Inflammatory macrophage (primary cell): ENCODE results near the gene QRICH1.

Experiments used
- DNase-seq, 2 donors: peaks; one replicate each; pipeline ENCODE4 v3.0.0-alpha.2; 2020 to 2022

Gene QRICH1

DNA sequence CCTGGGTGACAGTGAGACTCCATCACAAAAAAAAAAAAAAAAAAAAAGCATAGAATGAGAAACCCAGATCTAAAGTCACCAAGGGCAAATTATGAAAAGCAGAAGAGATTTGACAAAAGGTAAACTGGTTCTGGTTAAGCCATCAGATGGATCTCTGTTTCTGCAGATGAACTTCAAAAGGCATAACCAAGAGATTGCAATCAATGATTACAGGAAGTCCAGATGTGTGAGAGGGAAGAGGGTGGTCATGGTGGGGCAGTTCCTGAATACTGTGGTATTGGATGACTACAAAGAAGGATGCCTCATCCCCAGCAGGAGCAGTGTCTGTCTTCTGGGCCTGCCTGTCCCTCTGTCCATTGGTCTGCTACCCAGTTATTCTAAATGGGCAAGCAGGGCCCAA, 100.0 kb downstream of the QRICH1 start:
- peak in 1 of 2 donors; percentile 10 for DNase-seq

DNA sequence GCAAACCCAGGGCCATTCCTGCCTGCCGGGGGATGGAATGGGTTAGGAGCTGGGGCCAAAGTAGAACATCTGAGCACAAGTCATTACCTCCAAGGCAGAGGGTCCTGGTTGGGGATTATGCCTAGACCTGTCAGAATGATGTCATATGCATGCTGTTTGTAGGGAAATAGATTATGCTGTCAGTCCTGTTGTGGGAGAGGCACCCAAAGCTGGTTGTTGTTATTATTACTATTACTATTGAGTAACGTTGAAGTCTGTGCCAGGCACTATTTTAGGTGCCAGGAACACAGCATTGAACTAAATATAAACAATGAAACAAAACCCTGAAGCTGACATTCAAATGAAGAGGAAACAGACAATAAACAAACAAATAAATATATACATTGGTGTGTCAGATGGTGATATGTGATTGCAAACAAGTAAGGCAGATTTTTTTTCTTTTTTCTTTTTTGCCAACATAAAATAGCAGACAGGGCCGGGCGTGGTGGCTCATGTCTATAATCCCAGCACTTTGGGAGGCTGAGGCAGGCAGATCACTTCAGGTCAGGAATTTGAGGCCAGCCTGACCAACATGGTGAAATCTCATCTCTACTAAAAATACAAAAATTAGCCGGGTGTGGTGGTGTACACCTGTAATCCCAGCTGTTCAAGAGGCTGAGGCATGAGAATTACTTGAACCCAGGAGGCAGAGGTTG, 101.9 kb downstream of the QRICH1 start:
- no peak for DNase-seq

DNA sequence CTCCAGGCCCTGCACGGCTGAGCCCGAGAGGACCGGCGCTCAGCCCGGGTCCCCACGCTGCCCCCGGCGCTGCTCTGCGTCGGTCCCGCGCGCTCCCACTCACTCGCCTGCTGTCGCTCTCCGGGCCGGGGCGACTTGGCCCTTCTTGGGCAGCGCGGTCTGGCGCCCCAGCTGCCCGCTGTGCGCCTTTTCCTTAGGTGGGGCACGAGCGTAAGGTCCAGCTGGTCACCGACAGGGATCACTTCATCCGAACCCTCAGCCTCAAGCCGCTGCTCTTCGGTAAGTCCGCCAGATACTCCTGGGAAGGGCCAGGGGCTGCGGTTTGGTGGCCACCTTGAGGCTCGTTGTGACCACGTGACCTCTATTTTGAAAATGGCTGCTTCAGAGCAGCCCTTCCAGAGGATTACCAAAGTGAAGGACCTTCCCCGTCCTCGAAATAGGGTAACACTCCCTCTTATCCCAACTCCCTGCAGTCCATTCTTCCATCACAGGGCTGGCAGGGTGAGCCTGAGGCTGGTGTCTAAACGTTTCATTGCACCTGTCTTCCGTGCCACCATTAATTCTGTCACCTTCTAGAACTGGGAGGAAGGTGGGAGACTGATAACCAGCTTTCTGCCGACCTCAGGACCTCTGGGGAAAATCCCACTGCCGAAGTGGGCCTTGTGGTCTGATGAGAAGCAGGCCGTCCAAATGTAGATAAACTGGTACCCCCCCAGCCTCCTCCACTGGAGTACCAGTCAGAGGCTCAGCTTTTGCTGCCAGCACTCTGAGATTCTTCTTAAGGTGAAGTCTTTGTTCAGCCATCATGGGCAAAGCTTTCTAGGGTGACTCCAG, 103.0 kb downstream of the QRICH1 start:
- DNase-seq, result peak; percentile 7 to 12

DNA sequence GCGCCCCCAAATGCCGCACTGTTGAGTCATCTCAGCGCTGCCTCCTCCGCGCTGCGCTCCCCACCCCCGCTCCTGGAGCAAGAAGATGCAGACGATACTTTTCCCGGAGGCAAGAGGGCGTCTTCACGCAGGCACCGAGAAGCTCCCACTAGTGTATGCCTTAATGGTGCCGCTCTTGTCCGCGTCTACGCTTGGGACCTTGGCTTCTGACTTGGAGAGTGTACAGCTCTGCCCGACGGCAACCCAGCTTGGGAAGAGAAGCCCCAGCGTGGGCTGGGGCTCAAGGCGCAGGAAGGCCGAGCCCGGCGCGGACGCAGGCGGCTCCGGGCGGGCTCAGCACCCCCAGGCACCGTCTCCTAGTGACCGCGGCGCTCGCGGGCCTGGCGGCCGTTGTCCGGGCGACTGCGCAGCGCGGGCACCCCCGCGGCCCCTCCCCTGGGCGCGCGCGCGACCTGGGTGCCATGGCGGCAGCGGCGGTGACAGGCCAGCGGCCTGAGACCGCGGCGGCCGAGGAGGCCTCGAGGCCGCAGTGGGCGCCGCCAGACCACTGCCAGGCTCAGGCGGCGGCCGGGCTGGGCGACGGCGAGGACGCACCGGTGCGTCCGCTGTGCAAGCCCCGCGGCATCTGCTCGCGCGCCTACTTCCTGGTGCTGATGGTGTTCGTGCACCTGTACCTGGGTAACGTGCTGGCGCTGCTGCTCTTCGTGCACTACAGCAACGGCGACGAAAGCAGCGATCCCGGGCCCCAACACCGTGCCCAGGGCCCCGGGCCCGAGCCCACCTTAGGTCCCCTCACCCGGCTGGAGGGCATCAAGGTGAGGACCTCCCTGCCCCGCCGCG, 103.9 kb downstream of the QRICH1 start, which contains the start of gene P4HTM:
TSS of gene P4HTM (plus strand) at position 446 of the 840 bp plus-strand sequence. CDS start at position 462, 16 bp downstream.
- peak; percentile 69 to 86 for DNase-seq

DNA sequence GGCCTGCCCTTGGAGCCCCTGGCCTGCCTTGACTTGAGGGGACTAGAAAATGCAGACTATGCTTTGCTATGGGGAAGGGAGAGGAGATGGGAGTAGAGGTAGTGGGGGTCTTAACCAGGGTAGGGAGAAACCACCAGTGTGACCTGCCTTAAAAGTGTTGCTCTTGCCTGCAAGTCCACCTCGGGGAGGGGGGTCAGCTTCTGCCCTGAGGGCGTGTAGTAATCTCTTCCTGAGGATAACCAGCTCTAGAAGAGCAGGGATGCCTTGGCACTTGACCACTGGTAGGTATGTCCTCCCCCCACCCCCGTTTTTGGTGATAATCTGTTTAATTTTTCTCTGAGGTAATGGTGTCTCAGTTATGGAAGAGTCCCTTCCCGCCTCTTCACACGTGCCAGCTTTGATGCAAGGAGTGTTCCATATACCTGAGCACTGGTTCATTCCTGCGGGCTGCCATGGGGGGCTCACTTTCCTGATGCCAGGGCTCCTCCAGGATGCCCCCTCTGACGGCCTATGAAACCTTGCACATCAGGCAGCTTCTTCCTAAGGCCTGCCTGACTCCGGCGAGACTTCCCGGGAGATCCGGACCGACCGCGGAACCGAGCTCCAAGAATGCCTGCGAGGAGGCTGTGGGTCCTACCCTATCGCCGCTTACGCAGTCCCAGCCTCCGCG, 104.6 kb downstream of the QRICH1 start:
- no peak for DNase-seq

DNA sequence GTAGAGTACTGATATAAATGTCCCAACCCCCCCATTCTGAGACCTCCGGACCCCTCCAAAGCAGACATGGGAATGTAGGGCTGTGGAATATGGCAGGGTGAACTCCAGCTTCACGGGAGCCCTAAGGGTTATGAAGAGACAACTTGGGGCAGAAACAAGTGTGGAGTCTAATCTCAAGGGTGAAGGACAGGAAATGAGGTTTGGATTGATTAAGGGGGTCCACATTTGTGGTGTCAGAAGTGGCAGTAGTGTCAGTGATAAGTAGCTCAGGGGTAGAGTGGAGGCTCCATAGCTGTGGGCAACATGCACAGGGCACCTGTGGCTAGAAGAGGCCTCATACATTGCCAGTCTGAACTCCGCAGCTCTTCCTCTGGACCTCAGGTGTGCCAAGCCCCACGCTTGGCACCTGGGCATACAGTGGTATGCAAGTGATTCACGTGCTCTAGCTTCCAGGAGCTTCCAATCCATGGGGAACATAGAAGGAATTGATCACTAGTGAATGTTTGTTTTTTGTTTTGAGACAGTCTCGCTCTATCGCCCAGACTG, 108.0 kb downstream of the QRICH1 start:
- no peak for DNase-seq

DNA sequence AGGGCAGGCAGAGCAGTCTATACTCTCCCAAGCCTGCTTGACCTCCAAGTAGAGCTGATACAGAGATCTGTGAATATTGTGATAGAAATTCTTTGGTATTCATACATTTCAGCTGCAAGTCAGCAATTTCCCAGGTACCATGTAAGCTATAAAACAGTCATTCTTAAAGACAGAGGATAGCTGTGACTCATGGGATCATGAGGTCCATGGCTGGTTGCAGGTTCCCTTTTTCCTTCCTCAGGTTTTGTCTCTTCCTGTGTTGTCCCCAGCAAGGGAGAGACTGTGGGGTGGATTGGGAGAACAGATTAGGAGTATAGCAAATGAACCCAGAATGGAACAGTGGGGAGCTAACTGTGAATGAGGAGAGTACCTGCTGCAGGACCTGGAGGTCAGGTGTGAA, 109.2 kb downstream of the QRICH1 start:
- peak; percentile 68 to 80 for DNase-seq

DNA sequence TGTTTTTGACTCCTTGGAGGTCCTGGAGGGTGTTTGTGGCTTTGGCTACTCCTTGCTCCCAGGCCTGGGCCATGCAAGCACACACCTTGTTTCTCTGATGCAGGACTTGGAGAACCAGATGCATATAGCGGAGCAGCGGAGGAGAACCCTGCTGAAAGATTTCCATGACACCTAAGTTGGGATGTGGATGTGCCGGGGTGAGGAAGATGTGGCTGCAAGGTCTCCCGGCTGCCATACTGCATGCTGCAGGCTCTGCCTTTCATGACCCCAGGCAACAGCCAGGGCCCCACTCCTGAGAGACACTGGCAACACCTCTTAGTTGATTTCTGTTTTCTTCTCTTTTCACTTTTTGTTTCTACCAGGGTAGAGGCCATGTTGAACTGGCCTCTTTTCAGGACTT, 110.8 kb downstream of the QRICH1 start:
- DNase-seq, result no peak

DNA sequence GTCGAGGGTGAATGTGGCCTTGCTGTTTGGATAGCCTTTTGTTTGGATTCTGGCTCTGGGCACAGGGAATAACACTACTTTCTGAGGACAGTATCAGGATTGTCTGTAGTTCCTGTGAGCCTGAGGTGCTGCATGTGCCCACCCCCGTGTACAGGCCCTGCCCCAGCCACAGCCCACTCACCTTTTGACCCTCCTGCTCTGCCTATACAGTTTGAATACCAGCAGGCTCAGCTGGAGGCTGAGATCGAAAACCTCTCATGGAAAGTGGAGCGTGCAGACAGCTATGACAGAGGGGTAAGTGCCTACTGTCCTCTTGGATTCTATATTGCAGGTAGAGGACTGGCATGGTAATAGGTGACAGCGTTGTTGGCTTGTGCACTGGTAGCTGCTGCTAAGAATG, 111.2 kb downstream of the QRICH1 start:
- no peak for DNase-seq

DNA sequence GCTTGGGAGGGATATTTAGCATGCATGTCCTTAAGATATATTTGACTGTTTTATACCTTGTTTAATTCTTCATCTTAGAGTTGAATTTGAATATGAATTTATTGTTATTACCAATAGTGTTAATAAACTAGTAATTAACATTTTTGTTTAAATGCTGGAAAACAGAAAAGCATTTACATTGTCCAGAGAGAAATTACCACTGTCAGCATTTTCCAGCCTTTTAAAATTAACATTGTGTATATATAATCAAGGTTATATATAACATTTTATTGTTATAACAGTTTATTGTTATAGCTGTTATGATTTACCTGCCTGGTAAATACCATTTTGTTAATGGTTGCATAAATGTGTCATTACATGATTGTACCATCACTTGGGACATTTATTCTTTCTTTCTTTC, 111.9 kb downstream of the QRICH1 start:
- no peak for DNase-seq

DNA sequence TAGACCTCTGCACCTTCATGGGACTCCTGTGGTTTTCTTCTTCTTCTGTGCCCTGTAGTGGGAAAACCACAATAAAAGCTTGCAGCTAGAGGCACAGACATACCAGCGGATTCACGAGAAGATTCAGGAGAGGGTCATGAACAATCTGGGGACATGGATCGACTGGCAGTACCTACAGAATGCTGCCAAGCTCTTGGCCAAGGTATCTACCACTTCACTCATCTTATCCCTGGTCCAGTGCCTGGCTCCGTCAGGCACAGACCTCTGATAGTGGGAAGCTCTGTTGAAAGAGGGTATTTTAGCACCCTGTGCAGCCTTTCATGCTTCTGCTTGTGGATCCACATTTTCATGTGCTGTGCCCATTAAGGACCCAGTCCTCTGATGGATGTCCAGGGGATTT, 113.6 kb downstream of the QRICH1 start:
- no peak for DNase-seq
